T-helper 9 cell (primary cell): ENCODE measurements around the gene MKRN1.
"Not testable (repeated sequence)": the region's sequence is repeated elsewhere in the genome, so short reads cannot be mapped to it uniquely, and the experiment has no call there.

Experiments
- DNase-seq: peaks from one replicate; pipeline ENCODE4 v3.0.0-alpha.2; 2020
- total RNA-seq, 2 donors: gene quantifications; one replicate each; lab custom pipeline; 2026; lab: John Stamatoyannopoulos, UW

MKRN1 gene
- total RNA-seq, result 145 to 173 reads per million in 2 donors

GRCh38 chr7:140479062-140479738 is at the start of gene MKRN1:
TSS of gene MKRN1 (minus strand) at chr7:140479505. CDS start at chr7:140479344, 161 bp downstream.
- peak; percentile 90 for DNase-seq

- DNase-seq, result no peak
These were observed 47.7 kb upstream of the MKRN1 start for GRCh38 chr7:140526787-140527664.

- DNase-seq, result no peak
These were observed 46.9 kb upstream of the MKRN1 start for GRCh38 chr7:140526214-140526613.

- DNase-seq, result peak; percentile 5
These were observed 46.4 kb upstream of the MKRN1 start for GRCh38 chr7:140525743-140526142.

- DNase-seq, result no peak
These were observed 42.1 kb upstream of the MKRN1 start for GRCh38 chr7:140521421-140521820.

GRCh38 chr7:140519007-140519399 is 39.7 kb upstream of the MKRN1 start:
- DNase-seq, result no peak

- DNase-seq, result no peak
These were observed 39.2 kb upstream of the MKRN1 start for GRCh38 chr7:140518370-140519006.

- DNase-seq, result peak; percentile 51
These were observed 38.5 kb upstream of the MKRN1 start for GRCh38 chr7:140517546-140518369.

GRCh38 chr7:140512317-140513000 is 33.2 kb upstream of the MKRN1 start:
- DNase-seq, result no peak

- no peak for DNase-seq
These were observed 30.5 kb upstream of the MKRN1 start for GRCh38 chr7:140509789-140510188.

- not testable (repeated sequence) for DNase-seq
These were observed 28.3 kb upstream of the MKRN1 start for GRCh38 chr7:140507556-140507955.

GRCh38 chr7:140506788-140507464 is 27.6 kb upstream of the MKRN1 start:
- DNase-seq, result no peak

GRCh38 chr7:140501966-140502365 is 22.7 kb upstream of the MKRN1 start:
- no peak for DNase-seq

- DNase-seq, result not testable (repeated sequence)
These were observed 18.5 kb upstream of the MKRN1 start for GRCh38 chr7:140497807-140498206.

- DNase-seq, result no peak
These were observed 18.0 kb upstream of the MKRN1 start for GRCh38 chr7:140497241-140497769.

GRCh38 chr7:140495514-140496097 is 16.3 kb upstream of the MKRN1 start:
- no peak for DNase-seq

- DNase-seq, result no peak
These were observed 15.6 kb upstream of the MKRN1 start for GRCh38 chr7:140494867-140495266.

GRCh38 chr7:140489026-140489359 is 9.7 kb upstream of the MKRN1 start:
- DNase-seq, result no peak

- DNase-seq, result no peak
These were observed 6.4 kb upstream of the MKRN1 start for GRCh38 chr7:140485500-140486265.

GRCh38 chr7:140484951-140485499 is 5.7 kb upstream of the MKRN1 start:
- DNase-seq, result no peak
